Uterus (tissue), 2 donors: ENCODE measurements around the gene AP3D1.

Experiments
- POLR2A ChIP-seq, 2 donors: fragments of 450-650 bp; IDR thresholded peaks; one replicate each; pipeline ENCODE4 v1.6.1; 2016; ENCODE audit warnings: antibody characterized with exemption in 2 of 2, mild to moderate bottlenecking in 1 of 2, moderate library complexity in 1 of 2
- TF ChIP-seq, protein P1 (sequence below), 4 experiments: fragments of 200-600 bp in 2 of 4; fragments of 450-650 bp in 2 of 4; sonication (generic) in 2 of 4; IDR thresholded peaks; one replicate each; pipeline ENCODE4 v1.5.1; 2016 to 2019; ENCODE audit warnings: antibody characterized with exemption in 4 of 4, mild to moderate bottlenecking in 2 of 4, moderate library complexity in 1 of 4

DNA sequence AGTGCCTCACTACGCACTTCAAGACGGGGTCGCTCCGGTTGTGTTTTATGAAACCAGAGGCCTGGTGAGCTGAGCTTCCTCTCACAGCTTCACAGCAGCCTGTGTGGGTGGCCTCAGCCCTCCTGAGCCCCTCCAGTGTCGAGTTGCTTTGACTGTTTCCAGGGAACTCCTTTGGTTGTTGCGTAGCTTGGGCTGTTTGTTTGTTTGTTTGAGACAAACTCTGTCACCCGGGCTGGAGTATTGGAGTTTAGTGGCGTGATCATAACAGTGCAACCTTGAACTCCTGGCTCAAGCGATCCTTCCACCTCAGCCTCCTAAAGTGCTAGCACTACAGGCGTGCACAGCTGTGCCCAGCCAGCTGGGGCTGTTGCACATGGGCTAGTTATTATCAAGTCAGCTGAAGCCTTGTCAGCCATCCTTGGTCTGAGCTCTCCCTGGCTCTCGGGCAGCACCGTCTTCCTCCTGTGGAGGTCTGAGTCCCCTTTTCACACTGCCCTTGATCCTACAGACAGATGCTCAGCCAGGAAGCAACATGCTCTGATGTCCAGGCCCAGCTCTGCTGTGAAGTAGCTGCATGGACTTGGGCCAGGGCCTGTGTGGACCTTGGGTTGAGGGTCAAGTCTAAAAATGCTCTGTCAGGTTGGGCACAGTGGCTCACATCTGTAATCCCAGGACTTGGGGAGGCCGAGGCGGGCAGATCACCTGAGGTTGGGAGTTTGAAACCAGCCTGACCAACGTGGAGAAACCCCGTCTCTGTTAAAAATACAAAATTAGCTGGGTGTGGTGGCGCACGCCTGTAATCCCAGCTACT, 22.6 kb upstream of the AP3D1 start:
- TF ChIP-seq, protein P1, sequence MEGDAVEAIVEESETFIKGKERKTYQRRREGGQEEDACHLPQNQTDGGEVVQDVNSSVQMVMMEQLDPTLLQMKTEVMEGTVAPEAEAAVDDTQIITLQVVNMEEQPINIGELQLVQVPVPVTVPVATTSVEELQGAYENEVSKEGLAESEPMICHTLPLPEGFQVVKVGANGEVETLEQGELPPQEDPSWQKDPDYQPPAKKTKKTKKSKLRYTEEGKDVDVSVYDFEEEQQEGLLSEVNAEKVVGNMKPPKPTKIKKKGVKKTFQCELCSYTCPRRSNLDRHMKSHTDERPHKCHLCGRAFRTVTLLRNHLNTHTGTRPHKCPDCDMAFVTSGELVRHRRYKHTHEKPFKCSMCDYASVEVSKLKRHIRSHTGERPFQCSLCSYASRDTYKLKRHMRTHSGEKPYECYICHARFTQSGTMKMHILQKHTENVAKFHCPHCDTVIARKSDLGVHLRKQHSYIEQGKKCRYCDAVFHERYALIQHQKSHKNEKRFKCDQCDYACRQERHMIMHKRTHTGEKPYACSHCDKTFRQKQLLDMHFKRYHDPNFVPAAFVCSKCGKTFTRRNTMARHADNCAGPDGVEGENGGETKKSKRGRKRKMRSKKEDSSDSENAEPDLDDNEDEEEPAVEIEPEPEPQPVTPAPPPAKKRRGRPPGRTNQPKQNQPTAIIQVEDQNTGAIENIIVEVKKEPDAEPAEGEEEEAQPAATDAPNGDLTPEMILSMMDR (IDR thresholded peaks at IDR 0.05), result no peak
- TF ChIP-seq POLR2A (IDR thresholded peaks at IDR 0.05), result no peak
